Measurements from ENCODE around the gene SGO2.

Gene SGO2

GRCh38 chr2:200617156-200618053, 91.4 kb downstream of the SGO2 start:
- Histone ChIP-seq H3K27ac (ENCODE audit: extremely low read depth, low read depth, low read length) (no peak overlapping the region), H3K36me3 (ENCODE audit: control insufficient read depth in 2 of 2, insufficient read depth in 1 of 2, low read length in 2 of 2) (no peaks in the 10 kb centered on the region), H3K4me3 (ENCODE audit: low read depth, low read length) (no peak overlapping the region), H3K9me3 (ENCODE audit: control insufficient read depth, insufficient read depth, low read depth, low read length) (no peaks in the 10 kb centered on the region), H3K4me1 (ENCODE audit: control insufficient read depth, insufficient read depth, low read length) (no peaks in the 10 kb centered on the region)
- TF ChIP-seq PRDM4 (tag by site-specific recombination; IDR thresholded peaks at IDR 0.05): no peak
- no peak for TF ChIP-seq GFI1B (tag by site-specific recombination; IDR thresholded peaks at IDR 0.05)
- no peak for TF ChIP-seq SALL2 (tag by site-specific recombination; IDR thresholded peaks at IDR 0.05; ENCODE audit: borderline replicate concordance)
- TF ChIP-seq YY1 (tag by site-specific recombination; IDR thresholded peaks at IDR 0.05): no peak
- TF ChIP-seq ZNF214 (tag by site-specific recombination; IDR thresholded peaks at IDR 0.05; ENCODE audit: borderline replicate concordance): no peak
- no peak for TF ChIP-seq EGR2 (tag by site-specific recombination; IDR thresholded peaks at IDR 0.05; ENCODE audit: low read depth)
- no peak for TF ChIP-seq ZNF223 (tag by site-specific recombination; IDR thresholded peaks at IDR 0.05)
- TF ChIP-seq ZNF791 (tag by site-specific recombination; IDR thresholded peaks at IDR 0.05): no peak
- TF ChIP-seq ZNF23 (tag by site-specific recombination; IDR thresholded peaks at IDR 0.05; ENCODE audit: borderline replicate concordance): no peak
- no peak for TF ChIP-seq ZNF837 (tag by site-specific recombination; IDR thresholded peaks at IDR 0.05)
- no peak for TF ChIP-seq ZNF521 (tag by site-specific recombination; IDR thresholded peaks at IDR 0.05)
- CTCF ChIA-PET: interaction anchor here (1.3 to 2.1 kb wide), 2 partner anchors 9 to 15 kb away, joined by 4 to 5 read pairs; no protein-coding TSS in a partner anchor
- POLR2A ChIA-PET: no interaction called here

GRCh38 chr2:200618054-200618419, 92.0 kb downstream of the SGO2 start:
- ChIA-PET CTCF (interaction anchor here (1.3 kb wide), 1 partner anchor 14 kb away, joined by 4 read pairs; no protein-coding TSS in a partner anchor), POLR2A (no interaction called here)
- H3K4me1 ChIP-seq (ENCODE audit: control insufficient read depth, insufficient read depth, low read length): no peaks in the 10 kb centered on the region
- no peaks in the 10 kb centered on the region for H3K9me3 ChIP-seq (ENCODE audit: control insufficient read depth, insufficient read depth, low read depth, low read length)
- H3K27ac ChIP-seq (ENCODE audit: extremely low read depth, low read depth, low read length): no peak overlapping the region
- H3K36me3 ChIP-seq (ENCODE audit: control insufficient read depth in 2 of 2, insufficient read depth in 1 of 2, low read length in 2 of 2): no peaks in the 10 kb centered on the region
- no peak overlapping the region for H3K4me3 ChIP-seq (ENCODE audit: low read depth, low read length)
- TF ChIP-seq PBX3 (CRISPR knock-in tag; IDR thresholded peaks at IDR 0.05) (no peak), ZNF449 (tag by site-specific recombination; IDR thresholded peaks at IDR 0.05) (no peak), ZNF280C (tag by site-specific recombination; IDR thresholded peaks at IDR 0.05) (no peak), ZNF362 (tag by site-specific recombination; IDR thresholded peaks at IDR 0.05) (no peak), KLF10 (tag by site-specific recombination; IDR thresholded peaks at IDR 0.05) (no peak)
